Measurements from ENCODE around the gene ADIG.

Gene ADIG

DNA sequence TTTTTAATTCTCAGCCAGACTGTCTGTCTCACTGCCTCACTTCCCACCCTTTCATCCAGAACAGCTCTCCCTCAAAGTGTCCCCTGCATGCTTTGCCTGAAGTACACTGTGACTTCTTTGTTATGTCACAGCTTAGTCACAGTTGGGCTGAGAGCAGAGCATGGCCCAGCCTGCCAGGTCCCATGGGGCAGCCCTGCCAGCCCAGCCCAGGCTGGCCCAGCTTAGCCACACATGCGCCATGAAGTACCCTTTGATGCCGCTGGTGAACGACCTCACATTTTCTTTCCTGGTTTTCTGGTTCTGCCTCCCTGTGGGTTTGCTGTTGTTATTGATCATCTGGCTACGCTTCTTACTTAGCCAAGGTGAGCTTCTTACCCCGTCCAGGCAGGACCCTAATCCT lies at the start of gene ADIG:
Gene ADIG (plus strand): TSS at position 185 of the 400 bp plus-strand sequence. CDS start 54 bp downstream, at position 239.
- Mint-ChIP-seq H3K9me3 (no peaks in the 10 kb centered on the region), H3K4me1 (peaks cover 19% of the 10 kb centered on the region), H3K27me3 (ENCODE audit: low read depth) (peaks cover 4% of the 10 kb centered on the region), H3K36me3 (ENCODE audit: low read depth) (peaks cover 10% of the 10 kb centered on the region), H3K27ac (peak within 1 kb of the TSS; percentile 15 to 53 (median 38)), H3K4me3 (no peak within 1 kb of the TSS)
- TF ChIP-seq, protein P1, sequence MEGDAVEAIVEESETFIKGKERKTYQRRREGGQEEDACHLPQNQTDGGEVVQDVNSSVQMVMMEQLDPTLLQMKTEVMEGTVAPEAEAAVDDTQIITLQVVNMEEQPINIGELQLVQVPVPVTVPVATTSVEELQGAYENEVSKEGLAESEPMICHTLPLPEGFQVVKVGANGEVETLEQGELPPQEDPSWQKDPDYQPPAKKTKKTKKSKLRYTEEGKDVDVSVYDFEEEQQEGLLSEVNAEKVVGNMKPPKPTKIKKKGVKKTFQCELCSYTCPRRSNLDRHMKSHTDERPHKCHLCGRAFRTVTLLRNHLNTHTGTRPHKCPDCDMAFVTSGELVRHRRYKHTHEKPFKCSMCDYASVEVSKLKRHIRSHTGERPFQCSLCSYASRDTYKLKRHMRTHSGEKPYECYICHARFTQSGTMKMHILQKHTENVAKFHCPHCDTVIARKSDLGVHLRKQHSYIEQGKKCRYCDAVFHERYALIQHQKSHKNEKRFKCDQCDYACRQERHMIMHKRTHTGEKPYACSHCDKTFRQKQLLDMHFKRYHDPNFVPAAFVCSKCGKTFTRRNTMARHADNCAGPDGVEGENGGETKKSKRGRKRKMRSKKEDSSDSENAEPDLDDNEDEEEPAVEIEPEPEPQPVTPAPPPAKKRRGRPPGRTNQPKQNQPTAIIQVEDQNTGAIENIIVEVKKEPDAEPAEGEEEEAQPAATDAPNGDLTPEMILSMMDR (IDR thresholded peaks at IDR 0.05; ENCODE audit: unreplicated experiment in 3 of 3) = no peak

DNA sequence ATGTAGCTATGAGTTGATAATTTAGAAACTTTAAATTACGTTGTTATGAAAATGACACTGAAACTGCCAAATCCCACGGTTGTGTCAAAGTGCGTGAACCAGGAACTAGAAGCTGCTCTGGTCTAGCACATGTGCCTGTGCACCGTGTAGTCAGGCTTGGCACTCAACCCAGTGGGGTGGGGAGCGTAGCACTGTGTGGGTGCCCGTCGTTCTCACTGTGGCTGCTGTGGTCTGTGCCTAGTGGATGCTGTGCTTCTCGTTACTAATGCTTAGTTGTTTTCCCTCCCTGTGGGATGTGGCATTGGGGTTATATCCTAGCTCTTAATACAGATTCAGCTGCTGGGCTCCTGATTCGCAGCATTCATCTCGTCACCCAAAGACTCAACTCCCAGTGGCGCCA lies 46.2 kb upstream of the ADIG start:
- Mint-ChIP-seq H3K9me3 (no peaks in the 10 kb centered on the region), H3K27me3 (ENCODE audit: low read depth) (no peaks in the 10 kb centered on the region), H3K36me3 (ENCODE audit: low read depth) (peaks cover 69% of the 10 kb centered on the region), H3K27ac (no peak overlapping the region), H3K4me3 (no peak overlapping the region), H3K4me1 (no peaks in the 10 kb centered on the region)
- TF ChIP-seq, protein P1 (IDR thresholded peaks at IDR 0.05; ENCODE audit: unreplicated experiment in 3 of 3) = no peak

DNA sequence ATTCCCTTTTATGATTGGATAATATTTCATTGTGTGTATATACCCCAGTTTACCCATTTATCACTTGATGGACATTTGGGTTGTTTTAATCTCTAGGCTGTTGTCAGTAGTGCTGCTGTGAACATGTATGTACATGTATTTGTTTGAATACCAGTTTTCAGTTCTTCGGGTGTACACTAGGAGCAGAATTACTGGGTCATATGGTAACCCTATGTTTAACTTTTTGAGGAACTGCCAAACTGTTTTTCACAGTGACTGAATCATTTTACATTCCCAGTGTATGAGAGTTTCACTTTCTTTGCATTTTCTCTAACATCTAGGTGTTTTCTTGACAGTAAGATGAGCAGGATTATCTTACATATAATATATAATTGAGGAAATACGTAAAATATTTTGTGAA lies 44.7 kb upstream of the ADIG start:
- H3K27ac Mint-ChIP-seq = no peak overlapping the region
- H3K27me3 Mint-ChIP-seq (ENCODE audit: low read depth) = no peaks in the 10 kb centered on the region
- H3K36me3 Mint-ChIP-seq (ENCODE audit: low read depth) = peaks cover 78% of the 10 kb centered on the region
- no peak overlapping the region for H3K4me3 Mint-ChIP-seq
- TF ChIP-seq, protein P1 (IDR thresholded peaks at IDR 0.05; ENCODE audit: unreplicated experiment in 3 of 3) = no peak
- H3K4me1 Mint-ChIP-seq = no peaks in the 10 kb centered on the region
- H3K9me3 Mint-ChIP-seq = no peaks in the 10 kb centered on the region

DNA sequence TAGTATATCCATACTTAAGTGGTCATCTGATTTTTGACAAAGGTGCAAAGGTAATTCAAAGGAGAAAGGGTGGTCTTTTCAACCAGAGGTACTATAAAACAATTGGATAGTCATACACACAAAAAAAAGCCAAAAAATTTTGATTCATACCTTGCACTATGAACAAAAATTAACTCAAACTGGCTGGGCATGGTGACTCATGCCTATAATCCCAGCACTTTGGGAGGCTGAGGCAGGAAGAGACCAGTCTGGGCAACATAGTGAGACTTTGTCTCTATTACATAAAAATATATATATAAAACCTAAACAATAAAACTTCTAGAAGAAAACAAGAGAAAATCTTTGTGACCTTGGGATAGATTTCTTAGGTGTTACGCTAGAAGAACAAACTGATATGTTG lies 43.8 kb upstream of the ADIG start:
- Mint-ChIP-seq H3K4me3 (no peak overlapping the region), H3K9me3 (no peaks in the 10 kb centered on the region), H3K27ac (no peak overlapping the region), H3K27me3 (ENCODE audit: low read depth) (no peaks in the 10 kb centered on the region), H3K36me3 (ENCODE audit: low read depth) (peaks cover 81% of the 10 kb centered on the region), H3K4me1 (no peaks in the 10 kb centered on the region)
- TF ChIP-seq, protein P1 (IDR thresholded peaks at IDR 0.05; ENCODE audit: unreplicated experiment in 3 of 3) = no peak

DNA sequence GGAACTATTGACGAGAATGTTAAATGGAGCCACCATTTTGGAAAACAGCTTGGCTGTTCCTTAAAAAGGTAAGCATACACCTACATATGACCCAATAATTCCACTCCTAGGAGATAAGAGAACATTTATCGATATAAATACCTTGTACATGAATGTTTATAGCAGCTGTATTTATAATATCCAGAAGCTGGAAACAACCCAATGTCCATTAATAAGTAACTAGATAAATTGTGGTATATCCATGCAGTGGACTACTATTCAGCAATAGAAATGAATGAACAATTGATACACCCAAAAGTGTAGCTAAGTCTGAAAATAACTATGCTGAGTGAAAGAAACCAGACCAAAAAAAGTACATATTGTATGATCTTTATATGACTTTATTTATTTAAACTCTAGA lies 42.2 kb upstream of the ADIG start:
- TF ChIP-seq, protein P1 (IDR thresholded peaks at IDR 0.05; ENCODE audit: unreplicated experiment in 3 of 3) = no peak
- Mint-ChIP-seq H3K4me1 (no peaks in the 10 kb centered on the region), H3K9me3 (no peaks in the 10 kb centered on the region), H3K27me3 (ENCODE audit: low read depth) (no peaks in the 10 kb centered on the region), H3K27ac (no peak overlapping the region), H3K36me3 (ENCODE audit: low read depth) (peaks cover 82% of the 10 kb centered on the region), H3K4me3 (no peak overlapping the region)

DNA sequence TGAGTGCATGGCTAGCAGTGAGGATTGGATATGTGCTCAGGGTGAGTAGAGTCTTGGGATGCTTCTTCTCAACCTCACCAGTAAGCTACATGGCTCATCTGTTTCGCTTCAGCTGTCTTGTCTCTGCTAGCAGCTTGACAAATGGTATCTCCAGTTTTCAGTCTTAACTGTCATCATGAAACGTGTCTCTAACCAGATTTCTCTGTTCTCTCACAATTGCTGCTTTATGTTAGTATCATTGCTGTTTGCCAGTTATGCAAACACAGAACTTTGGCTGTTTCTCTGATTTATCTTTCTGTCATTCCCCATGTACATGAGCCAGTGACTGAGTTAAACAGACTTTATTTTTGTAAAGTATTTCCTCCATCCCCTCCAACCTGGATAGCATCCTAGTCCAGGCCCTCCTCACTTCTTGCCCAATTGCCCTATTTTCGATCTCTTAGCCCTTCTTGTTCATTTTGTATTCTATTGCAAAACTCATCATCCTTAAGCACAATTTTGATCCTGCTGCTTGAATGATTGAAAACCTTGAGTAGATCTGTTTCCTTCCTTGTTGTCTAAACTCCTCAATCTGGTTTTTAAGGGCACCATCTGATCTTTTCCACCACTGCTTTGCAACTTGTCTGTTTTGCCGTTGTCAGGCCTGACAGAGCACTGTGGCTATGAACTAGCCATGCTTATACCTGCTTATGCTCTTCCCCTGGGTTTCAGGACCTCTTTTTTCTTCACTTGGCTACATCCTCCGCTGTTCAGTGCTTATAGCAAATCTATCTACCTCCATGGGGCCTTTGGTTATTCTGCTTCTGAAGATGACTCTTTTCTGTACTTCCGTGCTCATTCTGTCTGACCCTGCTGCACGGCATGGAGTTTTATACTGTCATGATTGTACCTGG lies 37.7 kb upstream of the ADIG start:
- H3K4me3 Mint-ChIP-seq = no peak overlapping the region
- no peak overlapping the region for H3K27ac Mint-ChIP-seq
- H3K4me1 Mint-ChIP-seq = no peaks in the 10 kb centered on the region
- H3K27me3 Mint-ChIP-seq (ENCODE audit: low read depth) = no peaks in the 10 kb centered on the region
- no peaks in the 10 kb centered on the region for H3K9me3 Mint-ChIP-seq
- H3K36me3 Mint-ChIP-seq (ENCODE audit: low read depth) = peaks cover 87% of the 10 kb centered on the region
- TF ChIP-seq, protein P1 (IDR thresholded peaks at IDR 0.05; ENCODE audit: unreplicated experiment in 3 of 3) = no peak
